Esophagus muscularis mucosa (tissue), 3 donors: ENCODE measurements around the gene C2orf78.

Experiments used
- POLR2A ChIP-seq: fragments of 450-650 bp; IDR thresholded peaks from one replicate; pipeline ENCODE4 v1.6.1; 2017; ENCODE audit warnings: antibody characterized with exemption, moderate library complexity, mild to moderate bottlenecking, low read depth
- TF ChIP-seq, protein P1 (sequence below), 3 experiments: fragments of 200-600 bp in 2 of 3; fragments of 450-650 bp in 1 of 3; sonication (generic) in 2 of 3; IDR thresholded peaks; one replicate each; pipeline ENCODE4 v1.5.1; 2017 to 2019; ENCODE audit warnings: antibody characterized with exemption in 3 of 3, mild to moderate bottlenecking in 2 of 3, moderate library complexity in 1 of 3

DNA sequence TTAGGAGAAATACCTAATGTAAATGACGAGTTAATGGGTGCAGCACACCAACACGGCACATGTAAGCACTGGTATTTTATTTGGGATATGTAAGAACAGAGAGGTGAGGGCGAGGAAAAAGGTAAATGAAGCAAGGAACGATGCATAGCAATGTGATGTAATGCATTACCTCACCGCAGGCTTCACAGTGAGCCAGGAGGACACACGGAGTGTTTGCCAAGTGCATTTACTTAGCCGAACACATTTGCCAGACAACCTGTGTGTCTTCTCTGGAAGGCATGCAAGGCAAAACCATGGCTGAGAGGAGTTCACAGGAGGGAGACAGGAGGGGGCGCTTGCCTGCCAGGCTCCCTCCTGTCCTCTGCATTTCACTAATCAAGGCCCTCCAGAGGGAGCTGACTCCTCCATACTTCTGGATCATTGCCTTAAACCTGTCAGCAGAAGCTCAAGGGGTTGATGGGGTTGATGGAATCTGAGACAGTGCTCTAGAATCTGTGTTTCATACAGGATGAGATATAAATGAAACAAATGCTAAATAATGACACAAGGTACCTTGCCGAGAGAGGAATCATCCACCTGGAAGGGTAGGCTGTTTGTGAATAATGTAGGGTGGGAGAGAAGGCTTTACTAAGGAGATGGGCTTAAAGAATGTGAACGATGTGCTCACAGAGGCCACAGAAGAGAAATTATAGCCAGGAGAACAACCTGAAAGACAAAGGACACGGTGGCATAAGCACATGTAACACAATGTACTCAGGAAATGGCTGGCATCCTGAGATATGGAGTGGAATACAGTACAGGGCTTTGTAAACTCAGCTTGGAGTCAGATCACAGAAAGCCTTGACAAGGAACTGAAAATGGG lies 37.7 kb upstream of the C2orf78 start:
- TF ChIP-seq, protein P1, sequence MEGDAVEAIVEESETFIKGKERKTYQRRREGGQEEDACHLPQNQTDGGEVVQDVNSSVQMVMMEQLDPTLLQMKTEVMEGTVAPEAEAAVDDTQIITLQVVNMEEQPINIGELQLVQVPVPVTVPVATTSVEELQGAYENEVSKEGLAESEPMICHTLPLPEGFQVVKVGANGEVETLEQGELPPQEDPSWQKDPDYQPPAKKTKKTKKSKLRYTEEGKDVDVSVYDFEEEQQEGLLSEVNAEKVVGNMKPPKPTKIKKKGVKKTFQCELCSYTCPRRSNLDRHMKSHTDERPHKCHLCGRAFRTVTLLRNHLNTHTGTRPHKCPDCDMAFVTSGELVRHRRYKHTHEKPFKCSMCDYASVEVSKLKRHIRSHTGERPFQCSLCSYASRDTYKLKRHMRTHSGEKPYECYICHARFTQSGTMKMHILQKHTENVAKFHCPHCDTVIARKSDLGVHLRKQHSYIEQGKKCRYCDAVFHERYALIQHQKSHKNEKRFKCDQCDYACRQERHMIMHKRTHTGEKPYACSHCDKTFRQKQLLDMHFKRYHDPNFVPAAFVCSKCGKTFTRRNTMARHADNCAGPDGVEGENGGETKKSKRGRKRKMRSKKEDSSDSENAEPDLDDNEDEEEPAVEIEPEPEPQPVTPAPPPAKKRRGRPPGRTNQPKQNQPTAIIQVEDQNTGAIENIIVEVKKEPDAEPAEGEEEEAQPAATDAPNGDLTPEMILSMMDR (IDR thresholded peaks at IDR 0.05): no peak
- no peak for TF ChIP-seq POLR2A
